Forelimb muscle (tissue), 1 donor: Measurements from ENCODE around the gene UBE2U. TPM values are rescaled to one million over a fixed set of nuclear protein-coding genes. Genes with fewer than 3 reads are reported as not detected.

Source experiments
- DNase-seq: peaks from one replicate; pipeline ENCODE4 v3.0.0-alpha.2; 2013; ENCODE audit warnings: low read depth
- polyA plus RNA-seq: library from polyadenylated mRNA; unstranded; fragments of 120-200 nt; gene quantifications from one replicate; pipeline ENCODE4 v1.2.1, GENCODE V29; 2013; ENCODE audit not compliant: insufficient read length

The UBE2U gene, protein sequence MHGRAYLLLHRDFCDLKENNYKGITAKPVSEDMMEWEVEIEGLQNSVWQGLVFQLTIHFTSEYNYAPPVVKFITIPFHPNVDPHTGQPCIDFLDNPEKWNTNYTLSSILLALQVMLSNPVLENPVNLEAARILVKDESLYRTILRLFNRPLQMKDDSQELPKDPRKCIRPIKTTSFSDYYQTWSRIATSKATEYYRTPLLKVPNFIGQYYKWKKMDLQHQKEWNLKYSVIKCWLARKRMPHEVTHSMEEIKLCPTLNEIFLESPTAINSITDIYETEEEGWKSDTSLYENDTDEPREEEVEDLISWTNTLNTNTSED
- not detected for polyA plus RNA-seq

GRCh38 chr1:64203420-64203819 is at the start of gene UBE2U:
Gene UBE2U, plus strand, starts transcription at chr1:64203623. Its CDS starts 428 bp downstream, at chr1:64204051.
- no peak for DNase-seq

DNA sequence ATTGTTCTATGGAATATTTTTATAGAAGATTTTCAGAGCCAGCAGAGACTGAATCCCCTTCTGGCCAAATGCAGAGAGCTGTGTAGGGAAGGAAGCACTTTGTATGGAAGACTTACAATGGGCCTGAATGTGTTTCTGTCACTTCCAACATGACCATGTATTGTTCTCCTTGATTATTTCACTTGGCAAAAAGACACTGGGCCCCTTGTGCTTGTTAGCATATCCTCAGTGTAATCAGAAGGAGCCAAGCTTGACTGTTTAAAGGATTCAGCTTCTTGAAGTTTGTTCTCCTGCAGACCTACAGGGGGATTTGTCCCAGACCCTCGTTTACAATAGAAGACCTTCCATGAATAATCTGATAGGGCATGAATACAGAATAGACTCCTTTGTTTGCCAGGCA is 48.1 kb upstream of the UBE2U start:
- DNase-seq, result no peak

DNA sequence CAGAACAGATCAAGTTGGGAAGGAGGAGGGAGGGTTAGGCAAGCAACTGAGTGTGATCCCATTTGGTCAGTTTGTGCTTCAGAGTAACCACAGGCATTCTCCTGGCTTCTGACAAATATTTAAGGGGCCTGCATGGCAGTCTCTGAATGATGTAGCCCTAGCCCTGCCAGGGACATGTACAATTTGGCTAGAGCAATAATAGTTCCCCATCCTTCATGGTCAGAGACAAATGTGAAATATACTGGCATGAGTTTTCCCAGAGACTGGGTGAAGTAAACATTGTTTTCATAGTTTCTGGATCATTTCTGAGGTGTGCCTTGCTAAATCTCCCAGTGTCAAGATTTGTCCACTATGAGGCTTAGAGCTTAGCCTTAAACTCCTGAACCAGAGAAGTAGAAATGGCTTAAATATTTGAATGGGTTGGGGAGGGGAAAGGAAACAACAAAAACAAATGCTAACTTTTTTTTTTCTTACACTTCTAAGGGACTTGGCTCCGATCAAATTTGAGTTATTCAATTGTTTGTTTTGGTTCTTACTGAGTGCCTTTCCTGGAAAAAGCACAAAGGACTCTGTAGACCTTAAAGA is 42.0 kb upstream of the UBE2U start:
- DNase-seq, result no peak

- no peak for DNase-seq
These were observed 41.3 kb upstream of the UBE2U start for GRCh38 chr1:64162151-64162550.

GRCh38 chr1:64162804-64163203 is 40.6 kb upstream of the UBE2U start:
- DNase-seq, result no peak

- no peak for DNase-seq
These were observed 40.0 kb upstream of the UBE2U start for GRCh38 chr1:64163431-64163830.

GRCh38 chr1:64163970-64164369 is 39.5 kb upstream of the UBE2U start:
- no peak for DNase-seq

DNA sequence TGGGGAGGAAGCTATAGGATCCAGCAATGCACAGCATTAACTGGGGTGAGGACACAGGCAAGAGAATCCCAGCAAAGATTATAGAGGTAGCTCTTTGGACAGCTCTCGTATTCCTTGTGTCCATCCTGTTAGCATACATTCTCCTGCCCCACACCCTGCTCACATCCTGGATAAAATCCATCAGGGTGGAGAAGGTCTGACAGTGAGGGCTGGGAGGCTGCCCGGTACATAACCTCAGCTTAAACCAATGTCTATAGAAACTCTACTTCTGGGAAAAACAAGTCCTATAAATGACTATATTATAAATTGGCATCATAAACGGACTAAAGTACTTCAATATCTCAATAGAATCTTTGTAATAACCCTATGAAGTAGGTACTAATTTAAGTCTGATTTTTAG is 36.8 kb upstream of the UBE2U start:
- DNase-seq, result no peak

DNA sequence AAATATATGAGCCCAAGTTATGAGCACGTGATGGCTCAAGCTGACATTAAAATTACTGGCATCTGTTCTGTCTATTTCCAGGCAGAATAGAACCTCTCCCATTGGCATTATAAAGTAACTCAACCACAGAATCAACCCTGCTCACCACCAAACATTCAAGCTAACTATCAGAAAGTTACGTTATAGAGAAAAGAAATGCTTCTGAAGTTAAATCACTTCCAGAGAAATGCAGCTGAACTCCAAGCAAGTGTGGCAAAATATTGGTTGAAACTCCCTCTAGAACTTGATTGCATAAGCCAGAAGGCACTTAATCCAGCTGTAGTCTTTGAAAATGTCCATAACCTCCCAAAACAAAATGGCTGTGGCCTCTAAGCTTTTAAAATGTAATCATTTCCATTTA is 36.2 kb upstream of the UBE2U start:
- DNase-seq, result no peak

- no peak for DNase-seq
These were observed 32.2 kb upstream of the UBE2U start for GRCh38 chr1:64171246-64171645.

- DNase-seq, result no peak
These were observed 31.6 kb upstream of the UBE2U start for GRCh38 chr1:64171797-64172281.

DNA sequence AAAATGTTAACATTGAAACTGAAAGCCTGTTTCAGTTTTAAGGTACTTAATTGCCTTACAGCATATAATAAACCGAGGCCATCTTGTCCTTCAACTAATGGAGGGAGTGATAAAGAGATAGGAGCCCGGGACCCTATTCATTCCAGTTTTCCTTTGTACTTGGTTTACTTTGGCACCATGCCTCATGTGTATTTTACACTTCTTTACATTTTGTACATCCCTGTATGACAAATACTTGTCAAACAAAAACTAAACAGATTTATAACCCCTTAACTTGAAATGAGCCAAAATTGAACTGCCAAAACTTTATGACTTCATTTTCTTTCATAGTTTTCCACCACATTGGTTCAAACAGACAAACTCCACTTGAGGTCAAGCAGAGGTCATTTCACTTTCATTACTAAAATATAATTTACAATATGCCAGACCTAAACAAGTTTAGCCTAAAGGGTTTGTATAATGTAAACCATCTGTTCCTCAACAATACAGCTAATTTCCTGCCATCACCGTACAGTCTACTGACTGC is 30.9 kb upstream of the UBE2U start:
- no peak for DNase-seq

DNA sequence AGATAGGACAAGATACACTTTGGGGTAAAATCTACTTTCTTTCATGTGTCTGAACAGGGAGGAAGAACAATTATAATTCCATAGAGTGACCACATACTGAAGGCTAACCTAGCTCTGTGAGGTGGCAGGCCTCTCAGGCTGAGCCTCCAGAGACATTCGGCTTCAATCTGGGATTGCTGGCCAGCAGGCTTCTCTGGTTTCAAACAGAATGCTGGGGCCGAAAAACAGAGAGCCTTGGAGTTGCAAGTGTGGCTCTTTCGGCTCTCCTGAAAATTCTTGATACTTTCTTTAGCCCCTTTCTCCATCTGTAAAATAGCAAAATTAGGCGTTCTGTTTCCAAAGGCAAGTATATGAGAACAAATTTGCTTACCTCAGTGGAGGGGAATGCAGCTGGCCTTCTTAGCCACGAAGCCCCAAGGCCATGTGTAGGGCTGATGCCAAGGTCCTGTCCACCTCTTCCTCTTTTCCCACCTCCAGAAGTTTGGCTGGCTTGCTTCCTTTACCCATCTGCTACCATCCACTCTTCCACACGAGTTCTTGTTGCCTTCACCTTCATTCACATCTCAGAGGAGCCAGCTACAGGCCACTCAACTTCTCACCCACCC is 30.0 kb upstream of the UBE2U start:
- no peak for DNase-seq

DNA sequence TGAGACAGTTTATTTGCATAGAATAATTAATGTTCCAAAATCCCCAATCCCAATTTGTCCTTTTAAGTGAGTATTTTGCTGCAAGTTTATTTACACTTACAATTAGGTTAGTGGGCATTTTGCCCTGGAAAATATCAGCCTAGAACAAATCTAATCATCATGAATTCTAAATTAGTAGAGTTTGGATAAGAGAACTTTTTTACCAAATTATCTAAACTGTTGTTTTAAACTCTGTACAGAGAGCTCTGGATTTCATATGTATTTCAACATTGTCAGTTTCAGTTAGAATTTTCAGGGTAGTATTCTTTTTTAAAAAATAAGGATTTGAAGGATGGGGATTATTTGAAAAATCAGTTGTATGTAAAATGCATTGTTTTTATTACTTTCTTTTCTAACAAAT is 27.8 kb upstream of the UBE2U start:
- no peak for DNase-seq

DNA sequence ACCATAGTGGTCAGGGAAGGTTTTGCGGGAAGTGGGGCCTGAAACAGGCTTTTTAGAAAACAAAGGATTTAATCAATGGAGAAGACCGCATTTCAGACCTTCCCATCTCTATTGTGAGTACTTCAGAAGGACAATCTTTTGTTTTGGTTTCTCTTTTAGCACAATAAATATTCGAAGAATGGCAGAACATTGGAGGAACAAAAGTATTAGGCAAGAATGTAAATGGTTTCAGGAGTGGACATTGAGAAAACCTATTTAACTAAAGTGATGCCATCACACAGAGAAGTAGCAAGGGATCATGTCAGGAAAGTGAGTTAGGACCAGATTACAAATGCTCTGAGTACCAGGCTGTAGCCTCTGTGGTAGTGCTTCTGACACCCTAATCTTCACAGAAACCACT is 26.8 kb upstream of the UBE2U start:
- DNase-seq, result no peak

DNA sequence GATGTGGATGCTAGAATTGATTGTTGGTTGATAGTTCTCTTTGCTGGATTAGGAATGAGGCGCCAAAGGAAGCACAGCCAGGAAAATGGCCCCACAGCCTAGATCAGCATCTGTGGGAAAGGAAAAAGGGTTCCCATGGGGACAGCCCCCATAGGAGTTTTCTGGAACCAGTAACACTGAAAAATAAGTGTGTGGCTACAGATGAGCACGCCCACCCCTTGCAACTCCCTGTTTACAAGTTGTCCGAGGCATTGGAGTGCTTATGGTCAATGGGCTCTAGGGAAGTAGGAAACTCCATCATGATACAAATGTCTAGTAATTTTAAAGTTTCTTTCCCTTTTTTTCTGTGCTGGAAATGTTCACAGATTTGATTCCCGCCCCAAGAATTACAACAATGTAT is 23.8 kb upstream of the UBE2U start:
- no peak for DNase-seq

- no peak for DNase-seq
These were observed 21.2 kb upstream of the UBE2U start for GRCh38 chr1:64182207-64182606.

DNA sequence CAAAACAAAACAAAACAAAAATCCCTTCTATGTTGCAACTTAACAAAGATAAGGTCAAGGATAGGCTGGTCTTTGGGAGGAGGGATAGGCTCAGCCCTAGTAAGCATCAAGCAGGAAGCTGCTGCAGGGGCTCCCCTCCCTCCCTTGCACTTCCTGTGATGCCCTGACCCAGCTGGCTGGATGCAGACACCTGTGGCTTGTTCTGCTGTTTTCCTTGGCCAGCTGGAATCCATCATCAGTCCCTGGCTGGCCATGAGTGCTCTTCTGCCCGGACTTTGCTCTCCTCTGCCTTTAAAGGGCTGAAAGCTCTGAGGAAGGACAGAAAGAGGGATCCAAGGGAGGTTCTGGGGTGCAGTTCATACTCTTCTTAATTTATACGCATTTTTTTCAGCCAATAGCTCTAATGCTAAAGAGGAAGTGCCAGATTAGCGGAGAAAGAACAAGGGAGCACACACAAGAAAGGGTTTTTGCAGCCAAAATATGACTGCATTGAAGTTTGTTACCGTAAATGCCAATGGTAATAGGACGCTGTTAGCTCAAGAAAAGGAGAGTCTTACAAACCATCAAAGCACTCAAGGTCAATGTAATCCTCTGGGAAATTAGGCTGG is 19.9 kb upstream of the UBE2U start:
- no peak for DNase-seq

- no peak for DNase-seq
These were observed 19.4 kb upstream of the UBE2U start for GRCh38 chr1:64184003-64184440.

GRCh38 chr1:64186138-64186897 is 17.1 kb upstream of the UBE2U start:
- no peak for DNase-seq

DNA sequence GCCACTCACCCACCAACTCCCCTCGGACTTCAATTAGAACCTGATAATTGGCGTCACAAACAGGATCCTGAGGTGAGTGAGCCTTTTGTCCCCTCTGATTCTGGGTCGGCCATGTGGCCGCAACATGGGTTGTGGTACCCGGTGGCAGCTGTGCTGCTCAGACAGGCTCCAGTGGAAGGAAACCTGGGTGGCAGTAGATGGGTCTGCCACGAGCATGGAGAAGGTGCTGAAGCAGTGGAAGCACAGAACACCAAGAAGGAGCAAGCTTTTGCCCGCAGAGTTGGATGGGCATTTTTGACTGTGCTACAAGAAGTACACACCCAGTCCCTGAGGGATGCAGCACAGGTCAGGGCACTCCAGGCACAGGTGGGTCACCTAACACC is 16.5 kb upstream of the UBE2U start:
- DNase-seq, result no peak

DNA sequence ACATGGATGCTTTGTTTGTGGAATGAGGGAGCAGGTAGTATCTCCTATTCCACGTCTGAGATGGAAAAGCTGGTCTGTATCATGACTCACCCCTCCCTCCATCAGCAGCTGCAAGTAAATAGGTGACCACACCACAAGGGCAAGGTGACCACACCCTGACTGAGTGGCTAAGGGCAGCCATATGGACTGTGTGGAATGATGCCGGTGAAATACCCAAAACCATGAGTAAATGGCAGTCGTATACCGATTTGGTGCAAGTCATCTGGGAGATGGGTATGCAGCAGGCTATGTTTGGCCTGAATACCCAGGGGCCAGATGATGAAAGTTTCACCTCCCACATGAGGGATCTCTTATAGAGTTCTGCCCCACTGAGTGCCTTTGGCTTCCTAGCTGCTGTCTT is 15.8 kb upstream of the UBE2U start:
- no peak for DNase-seq
